GM23338 (cell line): ENCODE data around the gene SLF2. TPM values are rescaled to one million over a fixed set of nuclear protein-coding genes. Genes with fewer than 3 reads are reported as not detected.
"Not testable (repeated sequence)": the region's sequence is repeated elsewhere in the genome, so short reads cannot be mapped to it uniquely, and the experiment has no call there.

Source experiments
- ATAC-seq: fragments of 200-7000 bp; cut with Tn5 transposase; 3 replicates; pipeline ENCODE4 v1.9.1; 2020
- DNase-seq: peaks from one replicate; pipeline ENCODE4 v3.0.0-alpha.2; 2015; ENCODE audit warnings: low spot score
- H2AFZ ChIP-seq: fragments of 200-600 bp; sonication (generic); 2 replicates; pipeline ENCODE4 v1.8.0; 2016; ENCODE audit warnings: antibody characterized with exemption, mild to moderate bottlenecking, moderate library complexity
- H3F3A ChIP-seq: fragments of 200-600 bp; sonication (generic); replicated peaks from 2 replicates; pipeline ENCODE4 v1.8.0; 2017; ENCODE audit warnings: antibody characterized with exemption, mixed run types, low read depth
- H3K27ac ChIP-seq: fragments of 200-600 bp; sonication (generic); 2 replicates; pipeline ENCODE4 v1.6.1; 2016; ENCODE audit warnings: low read depth
- H3K27me3 ChIP-seq: fragments of 200-600 bp; sonication (generic); 2 replicates; pipeline ENCODE4 v1.8.0; 2016; ENCODE audit warnings: mild to moderate bottlenecking, mixed run types, moderate library complexity; ENCODE audit not compliant: insufficient read depth
- H3K36me3 ChIP-seq: fragments of 200-600 bp; sonication (generic); 2 replicates; pipeline ENCODE4 v1.8.0; 2016; ENCODE audit warnings: mild to moderate bottlenecking; ENCODE audit not compliant: insufficient read depth
- H3K4me1 ChIP-seq: fragments of 200-600 bp; sonication (generic); 2 replicates; pipeline ENCODE4 v1.8.0; 2016; ENCODE audit warnings: mild to moderate bottlenecking, moderate library complexity; ENCODE audit not compliant: insufficient read depth
- H3K4me2 ChIP-seq: fragments of 200-600 bp; sonication (generic); 2 replicates; pipeline ENCODE4 v1.7.1; 2017; ENCODE audit warnings: mixed run types
- H3K4me3 ChIP-seq: fragments of 200-600 bp; sonication (generic); 2 replicates; pipeline ENCODE4 v1.6.1; 2016; ENCODE audit warnings: mixed run types
- H3K79me2 ChIP-seq: fragments of 200-600 bp; sonication (generic); replicated peaks from 2 replicates; pipeline ENCODE4 v1.8.0; 2017; ENCODE audit warnings: mild to moderate bottlenecking; ENCODE audit not compliant: insufficient read depth
- H3K9me2 ChIP-seq: fragments of 200-600 bp; sonication (generic); 2 replicates; pipeline ENCODE4 v1.8.0; 2017; ENCODE audit not compliant: insufficient read depth
- H4K20me1 ChIP-seq: fragments of 200-600 bp; sonication (generic); replicated peaks from 2 replicates; pipeline ENCODE4 v1.8.0; 2017; ENCODE audit warnings: mild to moderate bottlenecking; ENCODE audit not compliant: insufficient read depth
- H3K27ac Mint-ChIP-seq: 2 replicates; pipeline ENCODE4 v1.8.0; 2020; ENCODE audit warnings: inconsistent platforms, mild to moderate bottlenecking, moderate library complexity, mixed read lengths
- H3K27me3 Mint-ChIP-seq: 3 replicates; pipeline ENCODE4 v1.8.0; 2022; ENCODE audit warnings: low read depth, mild to moderate bottlenecking, moderate library complexity, mixed read lengths, inconsistent platforms; ENCODE audit not compliant: insufficient read depth, poor library complexity
- H3K36me3 Mint-ChIP-seq: 3 replicates; pipeline ENCODE4 v1.8.0; 2021; ENCODE audit warnings: low read depth, mild to moderate bottlenecking, inconsistent platforms, moderate library complexity, mixed read lengths
- H3K4me1 Mint-ChIP-seq: 3 replicates; pipeline ENCODE4 v1.8.0; 2020; ENCODE audit warnings: mild to moderate bottlenecking, inconsistent platforms, mixed read lengths
- H3K4me3 Mint-ChIP-seq: 3 replicates; pipeline ENCODE4 v1.8.0; 2021; ENCODE audit warnings: moderate library complexity, mild to moderate bottlenecking, inconsistent platforms, mixed read lengths
- H3K9me3 Mint-ChIP-seq: 3 replicates; pipeline ENCODE4 v1.8.0; 2020; ENCODE audit warnings: moderate library complexity, mild to moderate bottlenecking, inconsistent platforms, mixed read lengths
- CTCF ChIP-seq, 2 experiments: fragments of 200-600 bp in 1 of 2; sonication (generic) in 1 of 2; conservative IDR thresholded peaks; 2 replicates each; pipeline versions ENCODE4 v1.5.1 to v1.6.1; 2016 to 2017; ENCODE audit warnings: antibody characterized with exemption in 2 of 2, low read depth in 2 of 2, mild to moderate bottlenecking in 2 of 2, moderate library complexity in 1 of 2
- ETS1 ChIP-seq: IDR thresholded peaks from 2 replicates; pipeline ENCODE4 v1.6.1; 2016; ENCODE audit warnings: antibody characterized with exemption
- EZH2 ChIP-seq: fragments of 200-600 bp; sonication (generic); IDR thresholded peaks from one replicate; pipeline ENCODE4 v1.8.0; 2017; ENCODE audit warnings: antibody characterized with exemption, mild to moderate bottlenecking, low read depth; ENCODE audit not compliant: unreplicated experiment
- EZH2phosphoT487 ChIP-seq: fragments of 200-600 bp; sonication (generic); IDR thresholded peaks from one replicate; pipeline ENCODE4 v1.8.1; 2018; ENCODE audit warnings: antibody characterized with exemption; ENCODE audit not compliant: unreplicated experiment
- JUNB ChIP-seq: IDR thresholded peaks from one replicate; pipeline ENCODE4 v1.6.1; 2016; ENCODE audit warnings: antibody characterized with exemption; ENCODE audit not compliant: unreplicated experiment
- NANOG ChIP-seq: IDR thresholded peaks from 2 replicates; pipeline ENCODE4 v1.6.1; 2016; ENCODE audit warnings: antibody characterized with exemption, borderline replicate concordance
- POLR2AphosphoS5 ChIP-seq: IDR thresholded peaks from 2 replicates; pipeline ENCODE4 v1.6.1; 2016; ENCODE audit warnings: antibody characterized with exemption, low read depth
- STAT1 ChIP-seq: IDR thresholded peaks from one replicate; pipeline ENCODE4 v1.6.1; 2016; ENCODE audit warnings: antibody characterized with exemption; ENCODE audit not compliant: unreplicated experiment
- ZNF114 ChIP-seq: fragments of 250-450 bp; sonication (Bioruptor Pico); IDR thresholded peaks from 2 replicates; pipeline ENCODE4 v1.5.0; 2020; ENCODE audit warnings: mild to moderate bottlenecking, moderate library complexity
- ZNF331 ChIP-seq: fragments of 250-450 bp; sonication (Bioruptor Pico); IDR thresholded peaks from 2 replicates; pipeline ENCODE4 v1.5.0; 2020; ENCODE audit warnings: low read depth, mild to moderate bottlenecking, moderate library complexity
- polyA plus RNA-seq: library from polyadenylated mRNA; unstranded; fragments of >200 nt; fragmentation: Nextera tagmentation; extraction: Ambion mirVana; gene quantifications from 2 replicates; pipeline ENCODE4 v1.2.1, GENCODE V29; 2016
- total RNA-seq: library from RNA; depleted of rRNA; stranded (reverse); fragments of >200 nt; shearing (Covaris generic); gene quantifications from 2 replicates; pipeline ENCODE4 v1.2.3, GENCODE V29; 2014

The SLF2 gene
- total and polyA plus RNA-seq, 2 experiments from 2014 or later: 13.6 to 22.1 TPM

GRCh38 chr10:100883312-100883821 is 29.4 kb upstream of the SLF2 start (continued):
- no peak for TF ChIP-seq ETS1
- TF ChIP-seq ZNF331: no peak
- TF ChIP-seq NANOG: no peak
- TF ChIP-seq JUNB: no peak
- TF ChIP-seq ZNF114: no peak

GRCh38 chr10:100885611-100886010 is 27.2 kb upstream of the SLF2 start:
- not testable (repeated sequence) for H3K36me3 Mint-ChIP-seq, H3F3A ChIP-seq, H2AFZ ChIP-seq, DNase-seq, H3K9me3 Mint-ChIP-seq, H4K20me1 ChIP-seq, ATAC-seq, H3K9me2 ChIP-seq, H3K27ac Mint-ChIP-seq, H3K27me3 Mint-ChIP-seq, H3K36me3 ChIP-seq, H3K4me3 ChIP-seq, H3K27ac ChIP-seq, H3K79me2 ChIP-seq, H3K4me3 Mint-ChIP-seq, H3K4me1 ChIP-seq, H3K4me2 ChIP-seq, H3K27me3 ChIP-seq
- peaks cover 17% of the 10 kb centered on the region for H3K4me1 Mint-ChIP-seq

GRCh38 chr10:100886091-100886490 is 26.7 kb upstream of the SLF2 start:
- Histone ChIP-seq H3F3A (no peaks in the 10 kb centered on the region), H3K4me2 (no peak overlapping the region), H3K27me3 (peaks cover 3% of the 10 kb centered on the region; the same call in 1 of the 2 replicates), H3K36me3 (no peaks in the 10 kb centered on the region; the same call in 1 of the 2 replicates), H3K4me1 (peaks cover 9% of the 10 kb centered on the region), H3K9me2 (no peaks in the 10 kb centered on the region), H4K20me1 (no peaks in the 10 kb centered on the region), H2AFZ (no peak overlapping the region), H3K27ac (no peak overlapping the region), H3K79me2 (no peaks in the 10 kb centered on the region), H3K4me3 (no peak overlapping the region)
- Mint-ChIP-seq H3K27ac (no peak overlapping the region), H3K36me3 (no peaks in the 10 kb centered on the region), H3K4me3 (no peak overlapping the region), H3K4me1 (peaks cover 22% of the 10 kb centered on the region), H3K9me3 (no peaks in the 10 kb centered on the region), H3K27me3 (peaks cover 13% of the 10 kb centered on the region)
- DNase-seq (no peak), ATAC-seq (no peak)
- TF ChIP-seq ZNF114: no peak
- no peak for TF ChIP-seq JUNB
- no peak for TF ChIP-seq ZNF331
- TF ChIP-seq CTCF (conservative IDR thresholded peaks at IDR 0.05; ENCODE audit: low read depth in 2 of 2): no peak
- no peak for TF ChIP-seq STAT1
- no peak for TF ChIP-seq POLR2AphosphoS5
- TF ChIP-seq EZH2phosphoT487: no peak
- no peak for TF ChIP-seq ETS1
- TF ChIP-seq EZH2: no peak
